ENCODE measurements around the gene ZMAT5. TPM values are rescaled to one million over a fixed set of nuclear protein-coding genes. Genes with fewer than 3 reads are reported as not detected.

Gene ZMAT5
- total RNA-seq, 1 donor from 2014 or later = 24.4 TPM

- H3K4me1 Mint-ChIP-seq (ENCODE audit: low read depth, unreplicated experiment) = peaks cover 33% of the 10 kb centered on the region
- H3K27ac Mint-ChIP-seq (ENCODE audit: unreplicated experiment) = peak overlapping the region; percentile 34
- TF ChIP-seq CTCF (IDR thresholded peaks at IDR 0.05; ENCODE audit: insufficient read depth, low read depth, low read length) (no peak), EZH2 (IDR thresholded peaks at IDR 0.05; ENCODE audit: insufficient read depth, low read length) (no peak)
- no peak overlapping the region for H3K4me2 ChIP-seq (ENCODE audit: low read length)
- H3K36me3 ChIP-seq (ENCODE audit: insufficient read depth, low read length) = peaks cover 27% of the 10 kb centered on the region
- no peaks in the 10 kb centered on the region for H3K27me3 ChIP-seq (ENCODE audit: insufficient read depth, low read length)
- FAIRE-seq (no peak), DNase-seq (ENCODE audit: low read depth) (no peak)
- no peak overlapping the region for H2AFZ ChIP-seq (ENCODE audit: low read depth, low read length)
- H4K20me1 ChIP-seq (ENCODE audit: insufficient read depth, low read length) = no peaks in the 10 kb centered on the region
- no peaks in the 10 kb centered on the region for H3K9me3 ChIP-seq (ENCODE audit: insufficient read depth, low read depth, low read length)
- H3K4me3 ChIP-seq (ENCODE audit: insufficient read depth, low read depth, low read length) = no peak overlapping the region
- H3K4me3 Mint-ChIP-seq (ENCODE audit: unreplicated experiment) = peak overlapping the region; percentile 27
- no peak overlapping the region for H3K27ac ChIP-seq (ENCODE audit: low read depth, low read length)
- H3K9ac ChIP-seq (ENCODE audit: low read length) = no peak overlapping the region
- no peaks in the 10 kb centered on the region for H3K79me2 ChIP-seq (ENCODE audit: insufficient read depth, low read length)
- H3K36me3 Mint-ChIP-seq (ENCODE audit: low read depth, unreplicated experiment) = peaks cover 20% of the 10 kb centered on the region
- H3K27me3 Mint-ChIP-seq (ENCODE audit: low read depth, unreplicated experiment) = no peaks in the 10 kb centered on the region
- peaks cover 16% of the 10 kb centered on the region for H3K4me1 ChIP-seq (ENCODE audit: insufficient read depth, low read length)
- H3K9me3 Mint-ChIP-seq (ENCODE audit: unreplicated experiment) = no peaks in the 10 kb centered on the region
Measured at GRCh38 chr22:29795663-29796062, 28.9 kb upstream of the ZMAT5 start.

GRCh38 chr22:29793396-29793795 is 26.6 kb upstream of the ZMAT5 start:
- H3K79me2 ChIP-seq (ENCODE audit: insufficient read depth, low read length) = no peaks in the 10 kb centered on the region
- no peaks in the 10 kb centered on the region for H3K27me3 ChIP-seq (ENCODE audit: insufficient read depth, low read length)
- Mint-ChIP-seq H3K36me3 (ENCODE audit: low read depth, unreplicated experiment) (peaks cover 24% of the 10 kb centered on the region), H3K27me3 (ENCODE audit: low read depth, unreplicated experiment) (no peaks in the 10 kb centered on the region), H3K27ac (ENCODE audit: unreplicated experiment) (no peak overlapping the region), H3K4me3 (ENCODE audit: unreplicated experiment) (no peak overlapping the region), H3K4me1 (ENCODE audit: low read depth, unreplicated experiment) (peaks cover 17% of the 10 kb centered on the region), H3K9me3 (ENCODE audit: unreplicated experiment) (no peaks in the 10 kb centered on the region)
- peaks cover 3% of the 10 kb centered on the region for H3K4me1 ChIP-seq (ENCODE audit: insufficient read depth, low read length)
- H3K9ac ChIP-seq (ENCODE audit: low read length) = no peak overlapping the region
- H3K4me2 ChIP-seq (ENCODE audit: low read length) = no peak overlapping the region
- no peak for TF ChIP-seq CTCF (IDR thresholded peaks at IDR 0.05; ENCODE audit: insufficient read depth, low read depth, low read length)
- TF ChIP-seq EZH2 (IDR thresholded peaks at IDR 0.05; ENCODE audit: insufficient read depth, low read length) = no peak
- no peak overlapping the region for H3K4me3 ChIP-seq (ENCODE audit: insufficient read depth, low read depth, low read length)
- DNase-seq (ENCODE audit: low read depth) = no peak
- no peak overlapping the region for H2AFZ ChIP-seq (ENCODE audit: low read depth, low read length)
- FAIRE-seq = no peak
- H3K36me3 ChIP-seq (ENCODE audit: insufficient read depth, low read length) = peaks cover 32% of the 10 kb centered on the region
- H3K27ac ChIP-seq (ENCODE audit: low read depth, low read length) = no peak overlapping the region
- H3K9me3 ChIP-seq (ENCODE audit: insufficient read depth, low read depth, low read length) = no peaks in the 10 kb centered on the region
- no peaks in the 10 kb centered on the region for H4K20me1 ChIP-seq (ENCODE audit: insufficient read depth, low read length)

GRCh38 chr22:29790061-29790460 is 23.3 kb upstream of the ZMAT5 start:
- Histone ChIP-seq H3K36me3 (ENCODE audit: insufficient read depth, low read length) (peaks cover 25% of the 10 kb centered on the region), H3K4me2 (ENCODE audit: low read length) (no peak overlapping the region), H2AFZ (ENCODE audit: low read depth, low read length) (no peak overlapping the region), H3K4me3 (ENCODE audit: insufficient read depth, low read depth, low read length) (no peak overlapping the region), H3K9ac (ENCODE audit: low read length) (no peak overlapping the region), H3K79me2 (ENCODE audit: insufficient read depth, low read length) (no peaks in the 10 kb centered on the region), H3K27me3 (ENCODE audit: insufficient read depth, low read length) (no peaks in the 10 kb centered on the region), H3K27ac (ENCODE audit: low read depth, low read length) (no peak overlapping the region), H3K9me3 (ENCODE audit: insufficient read depth, low read depth, low read length) (no peaks in the 10 kb centered on the region), H4K20me1 (ENCODE audit: insufficient read depth, low read length) (no peaks in the 10 kb centered on the region), H3K4me1 (ENCODE audit: insufficient read depth, low read length) (no peaks in the 10 kb centered on the region)
- Mint-ChIP-seq H3K27ac (ENCODE audit: unreplicated experiment) (no peak overlapping the region), H3K27me3 (ENCODE audit: low read depth, unreplicated experiment) (no peaks in the 10 kb centered on the region), H3K9me3 (ENCODE audit: unreplicated experiment) (no peaks in the 10 kb centered on the region), H3K4me1 (ENCODE audit: low read depth, unreplicated experiment) (no peaks in the 10 kb centered on the region), H3K4me3 (ENCODE audit: unreplicated experiment) (no peak overlapping the region), H3K36me3 (ENCODE audit: low read depth, unreplicated experiment) (peaks cover 24% of the 10 kb centered on the region)
- FAIRE-seq = no peak
- TF ChIP-seq CTCF (IDR thresholded peaks at IDR 0.05; ENCODE audit: insufficient read depth, low read depth, low read length) = no peak
- TF ChIP-seq EZH2 (IDR thresholded peaks at IDR 0.05; ENCODE audit: insufficient read depth, low read length) = no peak
- DNase-seq (ENCODE audit: low read depth) = no peak

All from astrocyte (in vitro differentiated cells and primary cell).